ENCODE results near the gene DIAPH1.
"Not testable (repeated sequence)": the region's sequence is repeated elsewhere in the genome, so short reads cannot be mapped to it uniquely, and the experiment has no call there.

The DIAPH1 gene

GRCh38 chr5:141611289-141611688, 7.5 kb downstream of the DIAPH1 start:
- DNase-seq, result no peak
- TF ChIP-seq GATA1 (IDR thresholded peaks at IDR 0.05; ENCODE audit: low read depth, low read length), result no peak
- no peak for TF ChIP-seq POLR2A (IDR thresholded peaks at IDR 0.05; ENCODE audit: low read length)

- DNase-seq, result not testable (repeated sequence)
These were observed 8.9 kb downstream of the DIAPH1 start for GRCh38 chr5:141609921-141610320.

- TF ChIP-seq POLR2A (IDR thresholded peaks at IDR 0.05; ENCODE audit: low read length) (no peak), GATA1 (IDR thresholded peaks at IDR 0.05; ENCODE audit: low read depth, low read length) (no peak)
- DNase-seq, result no peak
These were observed 9.8 kb downstream of the DIAPH1 start for GRCh38 chr5:141609044-141609443.

GRCh38 chr5:141608557-141608956, 10.2 kb downstream of the DIAPH1 start:
- TF ChIP-seq GATA1 (IDR thresholded peaks at IDR 0.05; ENCODE audit: low read depth, low read length) (no peak), POLR2A (IDR thresholded peaks at IDR 0.05; ENCODE audit: low read length) (no peak)
- no peak for DNase-seq

- no peak for TF ChIP-seq POLR2A (IDR thresholded peaks at IDR 0.05; ENCODE audit: low read length)
- no peak for TF ChIP-seq GATA1 (IDR thresholded peaks at IDR 0.05; ENCODE audit: low read depth, low read length)
- DNase-seq, result no peak
These were observed 10.8 kb downstream of the DIAPH1 start for GRCh38 chr5:141608046-141608445.

- peak; percentile 75 to 87 for DNase-seq
These were observed 13.1 kb downstream of the DIAPH1 start for GRCh38 chr5:141605523-141606277.

GRCh38 chr5:141603923-141604717, 14.7 kb downstream of the DIAPH1 start:
- TF ChIP-seq POLR2A (IDR thresholded peaks at IDR 0.05; ENCODE audit: low read length) (peak; percentile 6), GATA1 (IDR thresholded peaks at IDR 0.05; ENCODE audit: low read depth, low read length) (no peak)
- peak; percentile 79 to 91 for DNase-seq

More at GRCh38 chr5:141605523-141606277, 13.1 kb downstream of the DIAPH1 start:
- TF ChIP-seq POLR2A (IDR thresholded peaks at IDR 0.05; ENCODE audit: low read length) (no peak), GATA1 (IDR thresholded peaks at IDR 0.05; ENCODE audit: low read depth, low read length) (no peak)

- DNase-seq, result no peak
- no peak for TF ChIP-seq GATA1 (IDR thresholded peaks at IDR 0.05; ENCODE audit: low read depth, low read length)
- no peak for TF ChIP-seq POLR2A (IDR thresholded peaks at IDR 0.05; ENCODE audit: low read length)
These were observed 16.2 kb downstream of the DIAPH1 start for GRCh38 chr5:141602606-141603005.

- no peak for DNase-seq
- no peak for TF ChIP-seq POLR2A (IDR thresholded peaks at IDR 0.05; ENCODE audit: low read length)
These were observed 20.1 kb downstream of the DIAPH1 start for GRCh38 chr5:141598391-141599345.

- TF ChIP-seq POLR2A (IDR thresholded peaks at IDR 0.05; ENCODE audit: low read length) (no peak), GATA1 (IDR thresholded peaks at IDR 0.05; ENCODE audit: low read depth, low read length) (no peak)
These were observed 21.0 kb downstream of the DIAPH1 start for GRCh38 chr5:141597814-141598213.

GRCh38 chr5:141597394-141597793, 21.4 kb downstream of the DIAPH1 start:
- TF ChIP-seq GATA1 (IDR thresholded peaks at IDR 0.05; ENCODE audit: low read depth, low read length) (no peak), POLR2A (IDR thresholded peaks at IDR 0.05; ENCODE audit: low read length) (no peak)
- DNase-seq, result no peak

More at GRCh38 chr5:141597814-141598213, 21.0 kb downstream of the DIAPH1 start:
- DNase-seq, result no peak

- DNase-seq, result no peak
- TF ChIP-seq GATA1 (IDR thresholded peaks at IDR 0.05; ENCODE audit: low read depth, low read length) (no peak), POLR2A (IDR thresholded peaks at IDR 0.05; ENCODE audit: low read length) (no peak)
These were observed 21.9 kb downstream of the DIAPH1 start for GRCh38 chr5:141596867-141597266.

- DNase-seq, result peak in 1 of 2 experiments; percentile 18
- TF ChIP-seq POLR2A (IDR thresholded peaks at IDR 0.05; ENCODE audit: low read length) (no peak), GATA1 (IDR thresholded peaks at IDR 0.05; ENCODE audit: low read depth, low read length) (no peak)
These were observed 28.7 kb downstream of the DIAPH1 start for GRCh38 chr5:141590127-141590526.

- DNase-seq, result no peak
- no peak for TF ChIP-seq POLR2A (IDR thresholded peaks at IDR 0.05; ENCODE audit: low read length)
- TF ChIP-seq GATA1 (IDR thresholded peaks at IDR 0.05; ENCODE audit: low read depth, low read length), result no peak
These were observed 32.6 kb downstream of the DIAPH1 start for GRCh38 chr5:141586246-141586645.

All from erythroblast (primary cell).